ENCODE data around the gene LILRB3.
A peak's percentile ranks its signal among the peaks of the same experiment; 100 is the strongest.

The LILRB3 gene

DNA sequence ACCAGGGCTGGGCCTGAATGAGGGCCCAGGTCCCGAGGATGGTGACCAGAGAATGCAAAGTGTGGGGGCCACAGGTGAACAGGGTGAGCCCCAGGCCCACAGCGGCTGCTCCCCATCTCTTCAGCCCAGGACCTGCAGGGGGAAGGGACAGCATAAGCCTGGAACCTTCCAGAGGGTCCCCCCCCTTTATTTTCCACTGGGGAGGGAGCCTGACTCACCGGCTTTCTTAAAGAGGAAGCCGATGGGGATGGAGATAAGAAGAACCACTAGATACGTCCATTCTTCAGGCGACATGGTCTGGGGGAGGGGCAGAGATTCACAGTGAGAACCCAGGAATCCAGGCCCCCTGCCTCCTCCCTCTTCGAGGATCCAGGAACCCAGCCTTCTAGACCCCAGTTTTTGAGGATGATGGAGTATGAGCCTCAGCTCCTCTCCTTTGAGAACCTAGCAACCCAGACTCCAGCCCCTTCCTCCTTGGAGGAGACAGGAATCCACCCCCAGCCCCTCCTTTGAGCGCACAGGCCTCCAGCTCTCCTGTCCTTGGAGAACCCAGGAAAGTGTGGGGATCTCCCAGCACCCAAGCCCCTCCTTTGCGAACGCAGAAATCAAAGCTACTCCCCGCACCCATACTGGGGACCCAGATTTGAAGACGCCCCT, 34.5 kb downstream of the LILRB3 start:
- peak overlapping the region; percentile 93 for H3K4me2 ChIP-seq (ENCODE audit: low read length)
- no peaks in the 10 kb centered on the region for H3K79me2 ChIP-seq (ENCODE audit: insufficient read depth, low read length)
- H3K9me2 ChIP-seq (ENCODE audit: low read depth, low read length) = no peaks in the 10 kb centered on the region
- H3K4me3 ChIP-seq (ENCODE audit: low read depth, low read length, poor library complexity, severe bottlenecking) = peak overlapping the region; percentile 82
- H3F3A ChIP-seq (ENCODE audit: insufficient read depth, low read length) = no peaks in the 10 kb centered on the region
- peak overlapping the region; percentile 92 for H3K9ac ChIP-seq (ENCODE audit: low read length)
- peak overlapping the region; percentile 92 for H3K27ac ChIP-seq (ENCODE audit: low read depth, low read length, poor library complexity, severe bottlenecking)
- no peaks in the 10 kb centered on the region for H4K20me1 ChIP-seq (ENCODE audit: insufficient read depth, low read length)
- no peaks in the 10 kb centered on the region for H3K27me3 ChIP-seq (ENCODE audit: insufficient read depth, low read length)
- peaks cover 7% of the 10 kb centered on the region; the same call in 1 of the 2 replicates for H3K36me3 ChIP-seq (ENCODE audit: insufficient read depth, low read length)
- no peak overlapping the region for H2AFZ ChIP-seq (ENCODE audit: low read length)
- no peak for TF ChIP-seq EZH2 (IDR thresholded peaks at IDR 0.05; ENCODE audit: borderline replicate concordance, low read length)
- TF ChIP-seq, protein P1, sequence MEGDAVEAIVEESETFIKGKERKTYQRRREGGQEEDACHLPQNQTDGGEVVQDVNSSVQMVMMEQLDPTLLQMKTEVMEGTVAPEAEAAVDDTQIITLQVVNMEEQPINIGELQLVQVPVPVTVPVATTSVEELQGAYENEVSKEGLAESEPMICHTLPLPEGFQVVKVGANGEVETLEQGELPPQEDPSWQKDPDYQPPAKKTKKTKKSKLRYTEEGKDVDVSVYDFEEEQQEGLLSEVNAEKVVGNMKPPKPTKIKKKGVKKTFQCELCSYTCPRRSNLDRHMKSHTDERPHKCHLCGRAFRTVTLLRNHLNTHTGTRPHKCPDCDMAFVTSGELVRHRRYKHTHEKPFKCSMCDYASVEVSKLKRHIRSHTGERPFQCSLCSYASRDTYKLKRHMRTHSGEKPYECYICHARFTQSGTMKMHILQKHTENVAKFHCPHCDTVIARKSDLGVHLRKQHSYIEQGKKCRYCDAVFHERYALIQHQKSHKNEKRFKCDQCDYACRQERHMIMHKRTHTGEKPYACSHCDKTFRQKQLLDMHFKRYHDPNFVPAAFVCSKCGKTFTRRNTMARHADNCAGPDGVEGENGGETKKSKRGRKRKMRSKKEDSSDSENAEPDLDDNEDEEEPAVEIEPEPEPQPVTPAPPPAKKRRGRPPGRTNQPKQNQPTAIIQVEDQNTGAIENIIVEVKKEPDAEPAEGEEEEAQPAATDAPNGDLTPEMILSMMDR (IDR thresholded peaks at IDR 0.05; ENCODE audit: low read length) = no peak
- H3K9me3 ChIP-seq (ENCODE audit: low read length) = no peaks in the 10 kb centered on the region
- H3K4me1 ChIP-seq (ENCODE audit: insufficient read depth, low read length, severe bottlenecking) = peaks cover 21% of the 10 kb centered on the region

DNA sequence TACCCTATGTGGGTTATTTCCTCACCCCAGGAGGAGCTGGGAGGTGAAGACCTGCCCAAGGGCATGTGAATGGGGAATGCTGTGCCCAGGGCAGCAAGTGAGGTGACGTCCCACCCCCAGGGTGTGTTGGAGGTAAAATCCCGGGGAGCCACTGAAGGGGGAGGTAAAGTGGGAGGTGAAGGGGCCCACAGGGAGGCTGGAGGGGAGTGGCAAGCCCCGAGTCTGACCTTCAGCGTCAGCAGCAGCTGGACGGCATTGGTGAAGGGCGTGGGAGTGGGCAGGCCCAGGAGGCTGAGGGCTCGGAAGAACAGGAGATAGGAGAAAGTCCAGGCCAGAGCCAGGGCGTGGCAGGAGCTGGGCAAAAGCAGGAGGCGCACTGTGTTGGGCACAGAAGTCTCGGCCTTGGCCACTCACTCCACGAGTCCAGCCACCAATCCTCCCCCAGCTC, 35.8 kb downstream of the LILRB3 start:
- Histone ChIP-seq H3K4me1 (ENCODE audit: insufficient read depth, low read length, severe bottlenecking) (peaks cover 16% of the 10 kb centered on the region), H3K4me2 (ENCODE audit: low read length) (no peak overlapping the region), H3K9me3 (ENCODE audit: low read length) (no peaks in the 10 kb centered on the region), H3K4me3 (ENCODE audit: low read depth, low read length, poor library complexity, severe bottlenecking) (no peak overlapping the region), H3K9ac (ENCODE audit: low read length) (no peak overlapping the region), H3K79me2 (ENCODE audit: insufficient read depth, low read length) (no peaks in the 10 kb centered on the region), H3K27me3 (ENCODE audit: insufficient read depth, low read length) (no peaks in the 10 kb centered on the region), H4K20me1 (ENCODE audit: insufficient read depth, low read length) (no peaks in the 10 kb centered on the region), H3K9me2 (ENCODE audit: low read depth, low read length) (no peaks in the 10 kb centered on the region), H3K27ac (ENCODE audit: low read depth, low read length, poor library complexity, severe bottlenecking) (no peak overlapping the region), H2AFZ (ENCODE audit: low read length) (no peak overlapping the region), H3K36me3 (ENCODE audit: insufficient read depth, low read length) (no peaks in the 10 kb centered on the region), H3F3A (ENCODE audit: insufficient read depth, low read length) (no peaks in the 10 kb centered on the region)
- no peak for TF ChIP-seq EZH2 (IDR thresholded peaks at IDR 0.05; ENCODE audit: borderline replicate concordance, low read length)
- TF ChIP-seq, protein P1 (IDR thresholded peaks at IDR 0.05; ENCODE audit: low read length) = no peak

DNA sequence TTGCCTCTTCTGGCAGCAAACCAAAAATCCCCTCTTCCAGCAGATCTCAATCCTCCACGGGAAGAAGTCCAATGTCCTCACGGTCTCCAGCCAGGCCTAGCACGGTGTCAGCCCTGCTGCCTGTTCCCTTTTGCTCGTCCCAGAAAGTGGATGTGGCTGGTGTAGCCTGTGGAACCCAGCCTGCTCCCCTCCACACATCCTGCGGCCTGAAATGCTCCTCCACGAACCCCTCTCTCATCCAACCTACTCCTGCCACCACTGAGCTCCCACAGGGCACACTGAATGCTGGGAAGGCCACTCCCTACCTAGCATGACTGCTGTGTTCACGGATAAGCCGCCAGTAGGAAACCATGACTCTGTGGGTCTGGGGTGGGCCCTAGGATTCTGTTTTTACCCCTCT, 36.5 kb downstream of the LILRB3 start:
- H3K9me2 ChIP-seq (ENCODE audit: low read depth, low read length) = no peaks in the 10 kb centered on the region
- no peaks in the 10 kb centered on the region for H3K27me3 ChIP-seq (ENCODE audit: insufficient read depth, low read length)

More for the DNA sequence above, 36.5 kb downstream of the LILRB3 start:
- Histone ChIP-seq H3F3A (ENCODE audit: insufficient read depth, low read length) (no peaks in the 10 kb centered on the region), H4K20me1 (ENCODE audit: insufficient read depth, low read length) (no peaks in the 10 kb centered on the region), H3K4me3 (ENCODE audit: low read depth, low read length, poor library complexity, severe bottlenecking) (no peak overlapping the region), H3K9ac (ENCODE audit: low read length) (no peak overlapping the region), H3K79me2 (ENCODE audit: insufficient read depth, low read length) (no peaks in the 10 kb centered on the region), H3K9me3 (ENCODE audit: low read length) (no peaks in the 10 kb centered on the region), H3K36me3 (ENCODE audit: insufficient read depth, low read length) (no peaks in the 10 kb centered on the region), H2AFZ (ENCODE audit: low read length) (no peak overlapping the region), H3K4me1 (ENCODE audit: insufficient read depth, low read length, severe bottlenecking) (peaks cover 11% of the 10 kb centered on the region), H3K27ac (ENCODE audit: low read depth, low read length, poor library complexity, severe bottlenecking) (no peak overlapping the region), H3K4me2 (ENCODE audit: low read length) (no peak overlapping the region)
- no peak for TF ChIP-seq EZH2 (IDR thresholded peaks at IDR 0.05; ENCODE audit: borderline replicate concordance, low read length)
- TF ChIP-seq, protein P1 (IDR thresholded peaks at IDR 0.05; ENCODE audit: low read length) = no peak
